ENCODE measurements around the gene GNAZ.

Gene GNAZ

DNA sequence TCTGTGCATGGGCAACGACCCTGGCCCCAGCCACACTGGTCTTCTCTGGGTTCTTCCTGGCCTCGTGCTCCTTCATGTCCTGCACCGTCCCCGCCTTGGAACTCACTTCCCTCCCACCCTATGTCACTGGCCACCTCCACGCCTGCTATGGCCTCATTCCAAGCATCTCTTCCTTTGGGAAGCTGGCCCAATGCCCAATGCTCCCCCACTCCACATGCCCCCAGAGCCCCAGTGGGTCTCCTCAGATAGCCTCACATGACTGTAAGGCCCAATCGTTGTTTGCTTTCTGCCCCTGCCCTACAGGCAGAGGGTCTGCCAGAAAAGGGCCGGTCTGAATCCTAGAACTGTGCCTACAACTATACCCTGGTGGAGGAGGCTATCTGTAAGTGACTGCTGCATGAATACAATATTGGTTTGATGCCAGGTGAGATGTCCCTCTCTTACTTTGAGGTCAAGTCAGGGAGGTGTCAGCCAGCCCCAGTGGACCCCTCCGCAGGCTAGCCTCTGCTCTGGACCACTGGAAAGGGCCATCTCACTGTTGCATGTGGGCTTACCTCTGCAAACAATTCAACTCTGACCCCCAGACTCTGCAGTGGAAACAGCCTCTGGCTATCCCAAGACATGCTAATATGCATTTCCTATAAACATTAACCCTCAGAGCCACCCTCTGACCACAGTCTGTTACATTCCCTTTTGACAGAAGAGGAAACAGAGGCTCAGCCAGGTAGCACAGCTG lies 2.1 kb upstream of the GNAZ start:
- no peaks in the 10 kb centered on the region for H3K4me1 ChIP-seq (ENCODE audit: control insufficient read depth, insufficient read depth, low read length)
- no peak overlapping the region for H3K4me3 ChIP-seq (ENCODE audit: low read depth, low read length)
- no peaks in the 10 kb centered on the region for H3K36me3 ChIP-seq (ENCODE audit: control insufficient read depth, insufficient read depth, low read length)
- H3K27me3 ChIP-seq (ENCODE audit: control insufficient read depth, insufficient read depth, low read length), result peaks cover 38% of the 10 kb centered on the region
- no peaks in the 10 kb centered on the region for H3K9me3 ChIP-seq (ENCODE audit: control insufficient read depth, insufficient read depth, low read length)
- H3K9ac ChIP-seq (ENCODE audit: low read depth, low read length), result no peak overlapping the region

DNA sequence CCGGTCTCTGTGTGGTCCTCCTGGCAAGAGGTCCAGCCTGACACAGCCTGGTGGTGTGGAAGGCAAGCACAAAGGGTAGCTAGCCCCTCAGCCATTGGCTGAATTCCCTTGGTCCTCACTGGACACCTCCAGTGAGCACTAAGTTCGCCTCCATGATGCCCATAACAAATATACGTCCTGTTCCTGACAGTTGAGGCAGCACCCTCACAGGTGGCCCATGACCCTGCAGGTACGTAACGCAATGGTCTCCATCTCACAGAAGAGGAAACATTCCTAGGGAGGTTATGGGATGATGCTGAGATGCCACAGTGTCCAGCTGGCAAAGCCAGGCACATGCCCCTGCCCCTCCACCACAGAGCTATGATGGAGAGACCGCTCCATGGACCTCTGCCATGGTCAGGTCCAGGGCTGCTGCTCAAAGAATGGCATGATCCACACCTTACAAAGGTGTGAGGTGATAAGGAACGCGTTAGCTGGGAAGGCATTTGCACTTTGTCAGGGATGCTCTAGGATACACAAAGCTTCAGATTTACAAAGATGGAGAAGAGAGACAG lies 1.4 kb upstream of the GNAZ start:
- H3K27me3 ChIP-seq (ENCODE audit: control insufficient read depth, insufficient read depth, low read length), result peaks cover 38% of the 10 kb centered on the region
- H3K9me3 ChIP-seq (ENCODE audit: control insufficient read depth, insufficient read depth, low read length), result no peaks in the 10 kb centered on the region
- H3K4me1 ChIP-seq (ENCODE audit: control insufficient read depth, insufficient read depth, low read length), result no peaks in the 10 kb centered on the region
- H3K9ac ChIP-seq (ENCODE audit: low read depth, low read length), result no peak overlapping the region
- no peaks in the 10 kb centered on the region for H3K36me3 ChIP-seq (ENCODE audit: control insufficient read depth, insufficient read depth, low read length)
- H3K4me3 ChIP-seq (ENCODE audit: low read depth, low read length), result no peak overlapping the region

DNA sequence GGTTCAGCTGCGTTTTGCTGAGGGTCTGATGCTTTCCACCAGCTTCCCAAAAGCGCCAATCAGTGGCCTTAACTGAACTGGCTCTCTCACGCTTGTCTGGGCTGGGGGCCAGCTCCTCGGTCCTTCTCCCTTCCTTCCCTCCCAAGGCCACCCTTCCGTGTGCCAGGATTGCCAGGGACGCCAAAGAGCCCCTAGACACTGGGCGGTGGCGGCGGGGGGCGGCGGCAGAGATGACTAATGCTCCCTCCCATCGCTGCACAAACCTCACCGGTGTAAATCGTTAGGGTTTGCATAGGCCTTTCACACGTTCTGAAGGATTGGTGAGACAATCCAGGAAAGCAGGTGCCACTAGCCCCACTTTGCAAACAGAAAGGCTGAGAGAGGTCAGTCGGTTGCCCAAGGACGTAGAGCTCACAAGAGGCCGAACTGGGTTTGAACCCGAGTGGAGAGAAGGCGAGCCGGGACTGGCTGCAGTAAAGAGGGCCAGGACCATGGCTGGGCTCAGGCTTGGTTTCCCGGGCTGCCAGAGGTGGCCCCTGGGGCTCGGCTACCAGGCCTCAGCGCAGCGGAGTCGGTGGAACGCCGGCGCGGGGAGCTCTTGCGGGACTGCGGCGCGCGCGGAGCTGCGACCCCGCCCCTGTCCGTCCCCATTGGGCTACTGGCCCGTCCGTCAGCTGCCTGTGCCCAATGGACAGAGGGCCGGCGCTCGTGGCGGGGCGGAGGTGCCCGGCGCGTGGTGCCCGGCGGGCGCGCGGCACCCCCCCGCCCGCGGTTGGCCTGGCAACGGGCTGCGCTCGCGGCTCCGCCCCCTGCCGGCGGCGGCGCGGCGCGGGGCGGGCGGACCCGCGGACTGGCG lies 589 bp upstream of the GNAZ start:
- H3K27me3 ChIP-seq (ENCODE audit: control insufficient read depth, insufficient read depth, low read length), result peaks cover 38% of the 10 kb centered on the region
- H3K4me3 ChIP-seq (ENCODE audit: low read depth, low read length), result peak overlapping the region; percentile 68
- H3K4me1 ChIP-seq (ENCODE audit: control insufficient read depth, insufficient read depth, low read length), result no peaks in the 10 kb centered on the region
- no peak overlapping the region for H3K9ac ChIP-seq (ENCODE audit: low read depth, low read length)
- H3K9me3 ChIP-seq (ENCODE audit: control insufficient read depth, insufficient read depth, low read length), result no peaks in the 10 kb centered on the region
- H3K36me3 ChIP-seq (ENCODE audit: control insufficient read depth, insufficient read depth, low read length), result no peaks in the 10 kb centered on the region

DNA sequence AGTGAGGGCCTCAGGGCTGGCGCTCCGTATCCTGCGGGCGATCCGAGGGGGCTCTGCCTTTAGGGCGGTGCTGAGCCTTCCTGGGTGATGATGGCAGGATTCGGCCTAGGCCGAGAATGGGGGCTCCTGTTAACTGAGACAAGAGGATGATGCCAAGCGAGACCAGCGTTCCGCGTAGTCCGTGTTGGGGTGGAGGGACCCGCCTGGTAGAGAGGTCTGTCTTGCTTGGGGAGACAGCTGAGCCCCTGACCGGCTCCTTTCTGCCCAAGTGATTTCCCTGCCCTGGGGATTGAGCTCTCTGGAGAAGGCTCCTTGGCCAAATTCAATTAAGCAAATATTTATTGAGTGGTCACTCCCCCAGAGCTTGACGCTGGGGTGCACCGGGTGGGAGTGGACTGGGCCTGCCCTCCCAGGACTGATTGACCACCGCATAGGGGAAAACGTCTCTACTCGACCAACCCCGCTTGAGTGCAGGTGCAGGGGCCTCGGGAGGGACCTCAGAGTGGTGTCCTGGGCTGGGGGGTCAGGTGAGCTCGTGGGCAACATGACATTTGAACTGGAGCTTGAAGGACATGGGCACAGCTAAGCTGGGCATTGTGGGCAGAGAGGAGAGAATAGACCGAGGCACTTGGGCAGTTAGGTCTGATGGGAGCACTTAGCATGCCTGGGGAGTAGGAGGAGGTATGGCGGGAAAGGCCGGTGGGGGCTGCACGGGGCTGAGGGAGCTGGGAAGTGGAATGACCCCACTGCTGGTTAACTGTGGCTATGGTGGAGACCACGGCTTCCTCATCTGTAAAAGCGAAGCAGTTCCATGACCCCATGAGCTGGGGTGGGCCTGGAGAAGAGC lies 1.1 kb downstream of the GNAZ start:
- Histone ChIP-seq H3K9me3 (ENCODE audit: control insufficient read depth, insufficient read depth, low read length) (no peaks in the 10 kb centered on the region), H3K27me3 (ENCODE audit: control insufficient read depth, insufficient read depth, low read length) (peaks cover 38% of the 10 kb centered on the region), H3K36me3 (ENCODE audit: control insufficient read depth, insufficient read depth, low read length) (no peaks in the 10 kb centered on the region), H3K4me3 (ENCODE audit: low read depth, low read length) (peak overlapping the region; percentile 61), H3K4me1 (ENCODE audit: control insufficient read depth, insufficient read depth, low read length) (no peaks in the 10 kb centered on the region), H3K9ac (ENCODE audit: low read depth, low read length) (no peak overlapping the region)

DNA sequence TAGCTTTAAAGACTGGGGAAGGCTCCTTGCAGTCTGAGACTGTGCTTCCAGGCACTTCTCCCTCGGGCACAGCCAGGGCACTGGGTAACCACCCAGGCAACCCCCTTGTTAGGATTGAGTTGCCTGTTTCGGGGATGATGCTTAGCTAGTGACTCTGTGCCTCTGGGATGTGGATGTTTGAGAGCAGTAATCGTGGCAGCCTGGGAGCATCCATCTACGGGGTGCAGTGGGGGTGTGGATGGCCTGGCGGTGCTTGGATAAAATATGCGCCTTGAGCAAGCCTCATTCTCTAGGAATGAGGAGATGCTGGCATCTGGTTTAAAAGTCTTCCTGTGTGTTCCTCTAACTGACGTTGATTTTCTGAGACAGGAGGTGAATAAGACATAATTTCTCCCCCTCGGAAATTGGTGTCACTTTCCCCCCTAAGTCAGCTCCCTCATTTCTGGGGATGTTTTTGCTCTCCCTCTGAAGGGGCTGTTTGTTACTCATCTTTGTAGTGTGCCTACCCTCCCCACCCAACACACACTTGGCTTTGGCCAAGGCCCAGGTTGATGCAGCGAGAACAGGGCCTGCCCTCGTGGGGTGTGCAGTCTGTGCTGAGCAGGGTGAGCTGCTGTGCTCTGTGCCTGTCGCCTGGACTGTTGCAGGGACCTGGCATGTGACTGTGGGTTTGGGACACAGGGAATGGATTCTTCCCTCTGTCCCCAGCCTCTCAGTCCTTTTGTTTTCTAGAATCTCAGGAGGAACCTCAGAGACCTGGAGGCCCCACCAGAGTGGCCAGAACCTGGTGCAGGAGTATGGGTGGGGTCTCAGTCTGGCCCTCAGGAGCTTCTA lies 2.0 kb downstream of the GNAZ start:
- H3K4me1 ChIP-seq (ENCODE audit: control insufficient read depth, insufficient read depth, low read length), result no peaks in the 10 kb centered on the region
- H3K9ac ChIP-seq (ENCODE audit: low read depth, low read length), result no peak overlapping the region
- no peak overlapping the region for H3K4me3 ChIP-seq (ENCODE audit: low read depth, low read length)

DNA sequence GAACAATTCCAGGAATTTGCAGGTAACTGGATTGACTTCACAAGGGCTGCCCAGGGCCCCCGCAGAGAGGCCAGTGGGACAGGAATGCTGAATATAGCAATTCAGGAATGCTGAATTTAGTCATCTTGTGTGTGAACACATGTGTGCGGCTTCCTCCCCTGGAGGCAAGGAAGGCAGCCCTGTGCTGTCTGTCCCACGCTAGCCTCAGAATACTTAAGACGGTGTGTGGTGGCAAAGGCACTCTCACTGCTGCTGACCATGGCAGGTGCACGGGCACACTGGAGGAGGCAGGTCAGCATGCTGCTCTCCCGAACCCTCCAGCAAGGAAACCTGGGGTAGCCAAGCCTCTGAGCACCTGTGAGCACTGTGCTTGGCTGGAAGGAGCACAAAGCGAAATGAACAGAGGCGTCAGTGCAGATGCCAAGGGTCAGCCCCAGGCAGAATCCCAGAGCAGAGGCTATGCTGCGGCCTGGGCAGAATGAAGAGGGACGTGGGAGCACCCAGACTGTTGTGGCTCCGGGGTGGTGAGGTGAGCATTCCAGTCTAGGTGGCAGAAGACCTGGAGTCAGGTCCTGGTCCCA lies 2.7 kb downstream of the GNAZ start:
- Histone ChIP-seq H3K4me3 (ENCODE audit: low read depth, low read length) (no peak overlapping the region), H3K36me3 (ENCODE audit: control insufficient read depth, insufficient read depth, low read length) (no peaks in the 10 kb centered on the region), H3K4me1 (ENCODE audit: control insufficient read depth, insufficient read depth, low read length) (no peaks in the 10 kb centered on the region), H3K9ac (ENCODE audit: low read depth, low read length) (no peak overlapping the region), H3K27me3 (ENCODE audit: control insufficient read depth, insufficient read depth, low read length) (peaks cover 31% of the 10 kb centered on the region), H3K9me3 (ENCODE audit: control insufficient read depth, insufficient read depth, low read length) (no peaks in the 10 kb centered on the region)

More for the DNA sequence above, 2.0 kb downstream of the GNAZ start:
- H3K9me3 ChIP-seq (ENCODE audit: control insufficient read depth, insufficient read depth, low read length), result no peaks in the 10 kb centered on the region
- H3K27me3 ChIP-seq (ENCODE audit: control insufficient read depth, insufficient read depth, low read length), result peaks cover 37% of the 10 kb centered on the region
- H3K36me3 ChIP-seq (ENCODE audit: control insufficient read depth, insufficient read depth, low read length), result no peaks in the 10 kb centered on the region

DNA sequence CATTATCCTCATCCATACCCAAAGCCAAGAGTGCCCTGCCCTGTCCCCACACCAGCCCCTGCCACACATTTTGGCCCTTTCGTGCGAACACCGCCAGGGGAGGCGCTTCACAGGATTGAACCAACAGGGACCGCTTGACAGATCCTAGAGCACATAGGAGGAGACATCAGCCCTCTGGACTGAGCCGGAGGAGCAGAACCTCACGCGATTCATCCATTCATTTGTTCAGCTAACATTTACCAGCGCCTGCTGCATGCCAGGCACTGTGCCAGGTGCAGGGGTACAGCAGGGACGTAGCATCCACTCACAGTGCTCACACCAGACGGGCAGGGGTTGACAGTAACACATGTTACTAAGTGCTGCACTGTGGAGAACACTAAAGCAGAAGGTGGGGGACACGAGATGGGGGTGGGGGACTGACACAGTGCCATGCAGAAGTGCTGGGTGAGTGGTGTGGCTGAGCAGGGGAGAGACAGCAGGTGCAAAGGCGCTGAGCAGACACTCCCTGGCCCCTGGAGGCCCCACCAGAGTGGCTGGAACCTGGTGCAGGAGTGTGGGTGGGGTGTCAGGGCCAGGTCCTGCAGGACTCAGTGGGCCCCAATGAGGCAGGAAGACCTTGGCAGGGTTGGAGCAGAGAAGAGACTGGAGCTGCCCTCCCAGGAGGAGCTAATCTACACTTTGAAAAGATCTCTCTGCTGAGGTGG lies 3.4 kb downstream of the GNAZ start:
- no peaks in the 10 kb centered on the region for H3K9me3 ChIP-seq (ENCODE audit: control insufficient read depth, insufficient read depth, low read length)
- no peaks in the 10 kb centered on the region for H3K4me1 ChIP-seq (ENCODE audit: control insufficient read depth, insufficient read depth, low read length)
- peaks cover 24% of the 10 kb centered on the region for H3K27me3 ChIP-seq (ENCODE audit: control insufficient read depth, insufficient read depth, low read length)
- H3K4me3 ChIP-seq (ENCODE audit: low read depth, low read length), result no peak overlapping the region
- H3K9ac ChIP-seq (ENCODE audit: low read depth, low read length), result no peak overlapping the region
- no peaks in the 10 kb centered on the region for H3K36me3 ChIP-seq (ENCODE audit: control insufficient read depth, insufficient read depth, low read length)

DNA sequence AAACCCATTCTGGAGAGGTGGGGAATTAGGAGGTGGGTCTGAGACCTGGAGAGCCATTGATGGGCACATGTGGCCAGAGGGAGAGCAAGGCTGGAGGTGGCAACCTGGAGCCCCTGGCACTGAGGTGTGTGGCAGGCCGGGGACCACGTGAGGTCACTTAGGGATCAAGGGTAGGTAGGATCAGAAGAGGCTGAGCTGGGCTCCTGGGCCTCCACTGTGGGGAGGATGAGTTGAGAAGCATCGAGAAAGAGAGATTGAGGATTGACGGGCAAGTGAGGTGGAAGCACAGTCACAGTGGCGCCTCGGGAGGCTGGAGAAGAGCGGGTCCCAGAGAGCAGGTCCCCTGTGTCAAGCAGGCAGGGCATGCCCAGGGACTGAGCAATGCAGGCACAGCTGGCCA lies 4.1 kb downstream of the GNAZ start:
- no peak overlapping the region for H3K9ac ChIP-seq (ENCODE audit: low read depth, low read length)
- H3K4me3 ChIP-seq (ENCODE audit: low read depth, low read length), result no peak overlapping the region

DNA sequence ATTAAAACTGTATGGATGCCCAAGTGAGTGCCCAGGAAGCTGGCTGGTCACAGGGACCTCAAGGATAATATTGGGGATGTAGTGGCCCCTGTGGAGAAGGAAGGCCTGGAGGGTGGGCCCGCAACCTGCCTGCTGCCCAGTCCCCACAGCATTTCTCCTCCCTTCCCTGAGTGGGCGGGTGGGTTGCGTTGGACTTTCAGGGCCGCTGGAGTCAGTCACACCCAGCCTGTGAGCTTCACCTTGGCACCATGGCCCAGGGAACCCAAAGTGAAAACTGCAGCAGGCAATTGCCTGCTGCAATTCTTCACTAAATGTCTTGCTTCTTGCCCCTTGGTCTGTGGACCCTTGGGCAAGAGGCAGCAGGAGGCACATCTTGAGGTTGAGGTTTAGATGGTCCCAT lies 4.7 kb downstream of the GNAZ start:
- Histone ChIP-seq H3K36me3 (ENCODE audit: control insufficient read depth, insufficient read depth, low read length) (no peaks in the 10 kb centered on the region), H3K4me1 (ENCODE audit: control insufficient read depth, insufficient read depth, low read length) (no peaks in the 10 kb centered on the region), H3K9me3 (ENCODE audit: control insufficient read depth, insufficient read depth, low read length) (no peaks in the 10 kb centered on the region), H3K9ac (ENCODE audit: low read depth, low read length) (no peak overlapping the region), H3K27me3 (ENCODE audit: control insufficient read depth, insufficient read depth, low read length) (peaks cover 13% of the 10 kb centered on the region), H3K4me3 (ENCODE audit: low read depth, low read length) (no peak overlapping the region)

More for the DNA sequence above, 4.1 kb downstream of the GNAZ start:
- Histone ChIP-seq H3K36me3 (ENCODE audit: control insufficient read depth, insufficient read depth, low read length) (no peaks in the 10 kb centered on the region), H3K4me1 (ENCODE audit: control insufficient read depth, insufficient read depth, low read length) (no peaks in the 10 kb centered on the region), H3K9me3 (ENCODE audit: control insufficient read depth, insufficient read depth, low read length) (no peaks in the 10 kb centered on the region), H3K27me3 (ENCODE audit: control insufficient read depth, insufficient read depth, low read length) (peaks cover 17% of the 10 kb centered on the region)

DNA sequence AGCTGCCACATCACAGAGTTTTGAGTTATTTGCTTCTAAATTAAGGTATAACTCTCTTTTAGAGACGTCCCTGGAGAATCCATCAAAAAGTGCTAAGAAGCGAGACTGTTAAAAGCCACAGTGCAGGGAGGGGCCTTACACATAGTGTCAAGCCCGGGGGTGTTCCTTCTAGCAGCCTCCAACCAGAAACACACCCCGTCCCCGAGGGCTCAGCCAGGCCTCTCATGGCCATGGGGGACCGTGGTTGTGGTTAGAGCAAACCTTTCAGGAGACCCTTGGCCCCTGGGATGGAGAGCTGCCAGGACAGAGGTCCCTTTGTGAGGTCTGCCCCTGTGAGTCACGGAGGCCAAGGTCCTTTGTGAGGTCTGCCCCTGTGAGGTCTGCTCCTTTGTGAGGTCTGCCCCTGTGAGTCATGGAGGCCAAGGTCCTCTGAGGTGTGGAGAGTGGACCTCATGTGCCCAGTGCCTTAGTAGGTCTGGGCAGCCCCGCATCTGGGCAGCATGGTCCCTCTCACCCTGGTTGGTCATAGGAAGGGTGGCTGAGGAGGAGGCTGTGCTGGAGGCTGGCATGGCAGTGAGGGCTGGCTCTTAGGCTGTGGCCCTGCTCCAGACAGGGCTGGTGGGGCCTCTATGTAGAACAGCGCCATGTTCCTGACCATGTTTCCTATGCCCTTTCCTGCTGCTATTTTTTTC lies 5.4 kb downstream of the GNAZ start:
- Histone ChIP-seq H3K9me3 (ENCODE audit: control insufficient read depth, insufficient read depth, low read length) (no peaks in the 10 kb centered on the region), H3K27me3 (ENCODE audit: control insufficient read depth, insufficient read depth, low read length) (peaks cover 13% of the 10 kb centered on the region), H3K4me3 (ENCODE audit: low read depth, low read length) (no peak overlapping the region), H3K9ac (ENCODE audit: low read depth, low read length) (no peak overlapping the region), H3K4me1 (ENCODE audit: control insufficient read depth, insufficient read depth, low read length) (no peaks in the 10 kb centered on the region), H3K36me3 (ENCODE audit: control insufficient read depth, insufficient read depth, low read length) (no peaks in the 10 kb centered on the region)

Data from iPS-15b (cell line).